K562 (cell line): ENCODE results near the gene AFG1L. TPM values are rescaled to one million over a fixed set of nuclear protein-coding genes. Genes with fewer than 3 reads are reported as not detected.

Experiments
- CEBPG ChIP-seq, 3 experiments: fragments of 200-800 bp in 1 of 3; sonication (Bioruptor generic) in 1 of 3; sonication (generic) in 1 of 3; formaldehyde crosslinking in 1 of 3; IDR thresholded peaks in 2 of 3; conservative IDR thresholded peaks in 1 of 3; 2 replicates each; pipeline versions ENCODE4 v1.6.1 to v1.8.0; 2016 to 2022; ENCODE audit warnings: missing compliant biosample characterization in 2 of 3, missing genetic modification characterization in 2 of 3, mild to moderate bottlenecking in 1 of 3, missing genetic modification reagents in 1 of 3
- E4F1 ChIP-seq: fragments of 250-450 bp; sonication (Bioruptor Pico); IDR thresholded peaks from 2 replicates; pipeline ENCODE4 v1.5.0; 2021; ENCODE audit warnings: mild to moderate bottlenecking, borderline replicate concordance
- ELK3 ChIP-seq: fragments of 450-650 bp; formaldehyde crosslinking; IDR thresholded peaks from 2 replicates; pipeline ENCODE4 v1.4.0; 2020; ENCODE audit warnings: mild to moderate bottlenecking
- FOXA1 ChIP-seq: fragments of 450-650 bp; IDR thresholded peaks from 2 replicates; pipeline ENCODE4 v1.6.1; 2016; ENCODE audit warnings: mild to moderate bottlenecking, borderline replicate concordance
- FOXM1 ChIP-seq, 2 experiments: fragments of 450-650 bp in 1 of 2; sonication (generic) in 1 of 2; formaldehyde crosslinking in 1 of 2; IDR thresholded peaks; 2 replicates each; pipeline versions ENCODE4 v1.6.1 to v1.9.0; 2017 to 2022; ENCODE audit warnings: low read depth in 2 of 2, mild to moderate bottlenecking in 2 of 2, missing genetic modification reagents in 1 of 2, moderate library complexity in 1 of 2
- KLF6 ChIP-seq: fragments of 250-450 bp; sonication (Bioruptor Pico); IDR thresholded peaks from 2 replicates; pipeline ENCODE4 v1.4.0; 2020; ENCODE audit warnings: mild to moderate bottlenecking, moderate library complexity, borderline replicate concordance
- MED1 ChIP-seq: sonication (generic); formaldehyde crosslinking; IDR thresholded peaks from 2 replicates; pipeline ENCODE4 v1.8.1; 2023; ENCODE audit warnings: missing genetic modification reagents, borderline replicate concordance
- NR1H2 ChIP-seq: sonication (generic); formaldehyde crosslinking; IDR thresholded peaks from 2 replicates; pipeline ENCODE4 v1.4.0; 2020; ENCODE audit warnings: mild to moderate bottlenecking, missing genetic modification reagents
- NRF1 ChIP-seq, 2 experiments: fragments of 450-650 bp; IDR thresholded peaks in 1 of 2; conservative IDR thresholded peaks in 1 of 2; 2 replicates each; pipeline ENCODE4 v1.6.1; 2014; ENCODE audit warnings: mild to moderate bottlenecking in 2 of 2
- SP2 ChIP-seq: IDR thresholded peaks from 2 replicates; pipeline ENCODE4 v1.6.1; 2011; ENCODE audit warnings: mild to moderate bottlenecking, low read depth, low read length, moderate library complexity; ENCODE audit not compliant: poor library complexity, severe bottlenecking; ENCODE audit errors: extremely low read depth
- STAT5A ChIP-seq: IDR thresholded peaks from 2 replicates; pipeline ENCODE4 v1.6.1; 2012; ENCODE audit warnings: low read length, inconsistent platforms, borderline replicate concordance
- STAT5B ChIP-seq: fragments of 250-450 bp; sonication (Bioruptor Pico); IDR thresholded peaks from 2 replicates; pipeline ENCODE4 v1.8.0; 2021; ENCODE audit warnings: mild to moderate bottlenecking, inconsistent platforms
- STAT6 ChIP-seq: sonication (generic); formaldehyde crosslinking; IDR thresholded peaks from 2 replicates; pipeline ENCODE4 v1.8.1; 2023; ENCODE audit warnings: mild to moderate bottlenecking, missing genetic modification reagents
- TEAD1 ChIP-seq, 2 experiments: fragments of 450-650 bp in 1 of 2; sonication (generic) in 1 of 2; formaldehyde crosslinking; IDR thresholded peaks; 2 replicates each; pipeline versions ENCODE4 v1.4.0 to v1.8.0; 2020 to 2022; ENCODE audit warnings: mild to moderate bottlenecking in 2 of 2, missing genetic modification reagents in 1 of 2
- ZNF668 ChIP-seq: fragments of 250-450 bp; sonication (Bioruptor Pico); IDR thresholded peaks from 2 replicates; pipeline ENCODE4 v1.8.0; 2022; ENCODE audit warnings: mild to moderate bottlenecking, inconsistent platforms
- ZNF766 ChIP-seq: fragments of 200-800 bp; sonication (Bioruptor generic); conservative IDR thresholded peaks from 2 replicates; pipeline ENCODE4 v1.6.1; 2016; ENCODE audit warnings: missing genetic modification characterization, missing compliant biosample characterization
- polyA plus RNA-seq, 8 experiments: library from polyadenylated mRNA; depleted of rRNA in 4 of 8; stranded (reverse) in 5 of 8; unstranded in 3 of 8; fragments of >200 nt; fragmentation: Nextera tagmentation in 2 of 8; fragmentation: Illumina TruSeq in 1 of 8; extraction: Ambion mirVana in 2 of 8; extraction: Trizol in 1 of 8; gene quantifications; 2 replicates each; pipeline versions ENCODE4 v1.2.1 to v1.2.3, GENCODE V29; 2011 to 2014; ENCODE audit warnings: inconsistent platforms in 1 of 8, missing spikeins in 1 of 8
- total RNA-seq, 7 experiments: library from RNA; depleted of rRNA in 6 of 7; stranded (reverse); fragments of >200 nt in 6 of 7; fragmentation: Illumina TruSeq in 2 of 7; extraction: Trizol in 2 of 7; gene quantifications; 2 replicates each; pipeline versions ENCODE4 v1.2.1 to v1.2.3, GENCODE V29; 2011 to 2021; ENCODE audit warnings: low replicate concordance in 1 of 7
- TF ChIP-seq, protein P1 (sequence below): sonication (generic); formaldehyde crosslinking; IDR thresholded peaks from 2 replicates; pipeline ENCODE4 v1.8.1; 2023; ENCODE audit warnings: mild to moderate bottlenecking, missing genetic modification reagents

Gene AFG1L
- total and polyA plus RNA-seq, 9 of the 15 experiments (the other 6 are each of a cell fraction or from before 2014, with no cell fraction given) = 2.2 to 15.5 (median 5.8) TPM

GRCh38 chr6:108558372-108559096 is 263.7 kb downstream of the AFG1L start (continued):
- TF ChIP-seq FOXM1 (IDR thresholded peaks at IDR 0.05; ENCODE audit: low read depth) = no peak
- no peak for TF ChIP-seq FOXM1 (CRISPR knock-in tag; IDR thresholded peaks at IDR 0.05; ENCODE audit: low read depth)
- TF ChIP-seq STAT5B (CRISPR knock-in tag) = no peak
- no peak for TF ChIP-seq MED1 (CRISPR knock-in tag)
- TF ChIP-seq FOXA1 = no peak
- peak; percentile 70; the same call in 1 of the 2 replicates for TF ChIP-seq KLF6 (CRISPR knock-in tag)
- peak; percentile 45 for TF ChIP-seq SP2
- no peak for TF ChIP-seq STAT5A
- TF ChIP-seq ZNF668 (CRISPR knock-in tag) = no peak
- TF ChIP-seq CEBPG (CRISPR knock-in tag; IDR thresholded peaks at IDR 0.05) = peak; percentile 41
- no peak; a peak in 1 of 4 replicates for TF ChIP-seq CEBPG (tag; conservative IDR thresholded peaks at IDR 0.05 in 1 of 2, IDR thresholded peaks at IDR 0.05 in 1 of 2)
- TF ChIP-seq TEAD1 (CRISPR knock-in tag; IDR thresholded peaks at IDR 0.05) = peak in 1 of 2 experiments; percentile 13; a peak in 1 of 4 replicates
- TF ChIP-seq STAT6 (CRISPR knock-in tag) = no peak
- peak; percentile 50 to 68; a peak in 3 of 4 replicates for TF ChIP-seq NRF1 (conservative IDR thresholded peaks at IDR 0.05 in 1 of 2, IDR thresholded peaks at IDR 0.05 in 1 of 2)
- no peak for TF ChIP-seq ELK3 (CRISPR knock-in tag)
- TF ChIP-seq E4F1 (CRISPR knock-in tag) = no peak
- TF ChIP-seq, protein P1, sequence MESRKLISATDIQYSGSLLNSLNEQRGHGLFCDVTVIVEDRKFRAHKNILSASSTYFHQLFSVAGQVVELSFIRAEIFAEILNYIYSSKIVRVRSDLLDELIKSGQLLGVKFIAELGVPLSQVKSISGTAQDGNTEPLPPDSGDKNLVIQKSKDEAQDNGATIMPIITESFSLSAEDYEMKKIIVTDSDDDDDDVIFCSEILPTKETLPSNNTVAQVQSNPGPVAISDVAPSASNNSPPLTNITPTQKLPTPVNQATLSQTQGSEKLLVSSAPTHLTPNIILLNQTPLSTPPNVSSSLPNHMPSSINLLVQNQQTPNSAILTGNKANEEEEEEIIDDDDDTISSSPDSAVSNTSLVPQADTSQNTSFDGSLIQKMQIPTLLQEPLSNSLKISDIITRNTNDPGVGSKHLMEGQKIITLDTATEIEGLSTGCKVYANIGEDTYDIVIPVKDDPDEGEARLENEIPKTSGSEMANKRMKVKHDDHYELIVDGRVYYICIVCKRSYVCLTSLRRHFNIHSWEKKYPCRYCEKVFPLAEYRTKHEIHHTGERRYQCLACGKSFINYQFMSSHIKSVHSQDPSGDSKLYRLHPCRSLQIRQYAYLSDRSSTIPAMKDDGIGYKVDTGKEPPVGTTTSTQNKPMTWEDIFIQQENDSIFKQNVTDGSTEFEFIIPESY (CRISPR knock-in tag) = no peak
- TF ChIP-seq ZNF766 = peak; percentile 80; the same call in 1 of the 2 replicates
- no peak for TF ChIP-seq NR1H2 (CRISPR knock-in tag)
